ENCODE results near the gene RCAN2.

The RCAN2 gene

DNA sequence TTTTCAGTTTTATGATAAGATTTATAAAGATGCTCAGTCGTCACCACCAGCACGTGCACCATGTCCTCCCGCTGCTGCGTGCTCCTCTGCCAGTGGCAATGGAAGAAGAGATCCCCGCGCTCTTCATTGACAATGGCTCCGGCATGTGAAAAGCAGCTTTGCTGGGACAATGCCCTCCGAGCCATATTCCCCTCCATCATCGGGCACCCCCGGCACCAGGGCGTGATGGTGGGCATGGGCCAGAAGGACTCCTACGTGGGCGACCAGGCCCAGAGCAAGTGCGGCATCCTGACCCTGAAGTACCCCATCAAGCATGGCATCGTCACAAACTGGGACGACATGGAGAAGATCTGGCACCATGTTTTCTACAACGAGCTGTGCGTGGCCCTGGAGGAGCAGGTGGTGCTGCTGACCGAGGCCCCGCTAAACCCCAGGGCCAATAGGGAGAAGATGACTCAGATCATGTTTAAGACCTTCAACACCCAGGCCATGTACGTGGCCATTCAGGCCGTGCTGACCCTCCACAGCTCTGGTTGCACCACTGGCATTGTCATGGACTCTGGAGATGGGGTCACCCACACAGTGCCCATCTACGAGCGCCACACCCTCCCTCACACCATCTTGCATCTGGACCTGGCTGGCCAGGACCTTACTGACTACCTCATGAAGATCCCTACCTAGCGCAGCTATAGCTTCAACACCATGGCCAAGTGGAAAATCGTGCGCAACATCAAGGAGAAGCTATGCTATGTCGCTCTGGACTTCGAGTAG lies 286.2 kb downstream of the RCAN2 start:
- DNase-seq: no peak

DNA sequence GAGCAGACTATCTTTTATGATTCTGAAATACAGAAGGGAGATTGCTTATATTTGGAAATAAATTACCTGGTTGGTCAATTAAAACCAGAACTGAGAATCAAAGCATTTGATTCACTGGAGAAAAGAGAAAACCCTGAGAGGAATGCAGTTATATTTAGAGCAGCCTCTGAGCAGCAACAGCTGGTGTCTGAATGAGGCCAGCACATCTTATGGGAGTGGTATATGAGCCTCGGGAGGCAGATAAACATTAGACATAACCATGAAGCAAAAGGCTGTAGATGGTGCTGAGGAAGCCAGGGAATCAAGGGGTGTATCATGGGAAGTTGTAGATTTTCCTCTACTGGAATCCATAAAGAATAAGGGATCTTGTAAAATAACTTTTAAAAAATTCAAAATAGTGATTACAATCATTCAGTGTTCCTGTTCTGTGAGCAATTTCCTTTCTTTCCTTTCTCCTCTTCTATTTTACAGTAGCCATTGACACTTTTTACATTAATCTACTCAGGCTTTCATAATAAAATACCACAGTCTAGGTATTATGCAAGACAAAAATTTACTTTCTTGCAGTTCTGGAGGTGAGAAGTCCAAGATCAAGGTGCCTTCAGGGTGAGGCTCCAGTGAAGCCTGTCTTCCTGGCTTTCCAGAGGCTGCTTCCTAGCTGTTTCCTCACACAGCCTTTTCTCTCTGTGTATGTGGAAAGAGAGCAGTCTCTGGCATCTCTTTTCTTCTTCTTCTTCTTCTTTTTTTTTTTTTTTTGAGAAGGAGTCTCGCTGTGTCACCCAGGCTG lies 287.7 kb downstream of the RCAN2 start:
- no peak for DNase-seq

DNA sequence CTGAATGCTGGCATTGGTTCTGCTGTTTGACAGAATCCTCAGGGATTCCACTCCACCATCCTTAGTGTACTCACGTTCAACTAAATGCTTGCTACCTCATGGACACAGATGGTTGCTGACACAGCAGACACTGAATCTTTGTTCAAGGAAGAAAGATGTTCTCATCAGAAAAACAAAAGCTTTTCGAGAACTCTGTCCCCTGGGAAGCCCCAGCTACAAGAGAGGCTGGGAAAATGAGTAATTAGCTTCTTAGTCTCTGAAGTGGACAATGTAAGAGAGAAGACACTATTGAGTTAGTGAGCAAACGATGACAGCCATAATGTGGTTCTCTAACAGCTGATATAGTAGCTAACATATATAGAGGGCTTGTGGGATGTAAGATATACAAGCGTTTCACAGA lies 289.5 kb downstream of the RCAN2 start:
- DNase-seq: no peak

DNA sequence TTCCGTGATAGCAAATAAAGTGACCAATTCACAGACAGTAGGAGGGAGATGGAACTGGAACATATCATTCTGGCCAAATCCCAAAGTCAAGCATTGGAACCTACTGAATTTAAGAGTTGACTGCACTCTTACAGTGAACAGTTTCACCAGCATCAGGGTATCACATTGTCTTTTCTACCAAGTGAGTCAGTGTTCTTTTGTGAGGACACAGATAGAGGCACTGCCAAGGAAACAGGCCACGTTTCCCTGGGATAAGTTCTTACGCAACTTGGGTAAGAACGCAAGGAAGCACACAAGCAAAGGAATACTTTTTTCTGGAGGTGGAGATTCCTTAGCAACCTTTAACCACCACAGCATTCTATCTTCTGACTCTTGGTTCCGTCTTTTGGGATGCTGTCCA lies 291.9 kb downstream of the RCAN2 start:
- no peak for DNase-seq

DNA sequence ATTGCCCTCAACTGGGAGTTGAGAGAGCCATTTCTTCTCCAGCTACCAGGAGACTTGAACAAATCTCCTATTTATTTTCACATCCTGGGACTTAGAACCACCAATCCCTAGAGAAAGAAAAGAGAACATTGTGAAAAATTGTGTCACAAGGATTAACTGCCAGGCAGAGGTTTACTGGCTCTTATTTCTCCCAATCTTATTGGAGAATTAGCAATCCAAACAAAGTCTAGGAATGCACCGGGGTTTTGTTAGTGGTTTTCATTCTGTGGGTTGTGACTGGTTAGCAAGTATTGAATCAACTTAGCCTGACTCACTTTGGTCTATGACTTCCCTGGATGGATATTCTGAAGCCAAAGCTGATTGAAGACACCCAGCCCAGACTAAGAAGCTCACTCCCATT lies 299.3 kb downstream of the RCAN2 start:
- no peak for DNase-seq

DNA sequence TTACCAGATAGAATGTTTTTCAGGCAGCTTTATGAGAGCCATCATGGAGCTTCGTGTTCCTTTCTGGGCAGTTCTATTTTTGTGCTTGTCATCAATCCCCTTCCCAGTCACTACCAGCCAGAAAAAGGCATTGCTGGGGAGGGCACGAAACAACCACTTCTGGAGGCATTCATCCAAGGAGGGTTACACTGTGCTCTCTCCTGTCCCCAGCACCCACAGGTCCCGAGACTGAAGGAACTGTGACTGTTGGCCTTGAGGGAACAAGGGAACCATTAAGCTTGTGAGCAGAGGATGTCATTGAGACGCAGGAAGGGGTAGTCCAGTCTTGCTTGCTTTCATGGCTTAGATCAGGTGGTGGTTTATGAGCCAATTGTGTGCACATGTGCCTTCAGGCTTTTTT lies 300.4 kb downstream of the RCAN2 start:
- DNase-seq: no peak

DNA sequence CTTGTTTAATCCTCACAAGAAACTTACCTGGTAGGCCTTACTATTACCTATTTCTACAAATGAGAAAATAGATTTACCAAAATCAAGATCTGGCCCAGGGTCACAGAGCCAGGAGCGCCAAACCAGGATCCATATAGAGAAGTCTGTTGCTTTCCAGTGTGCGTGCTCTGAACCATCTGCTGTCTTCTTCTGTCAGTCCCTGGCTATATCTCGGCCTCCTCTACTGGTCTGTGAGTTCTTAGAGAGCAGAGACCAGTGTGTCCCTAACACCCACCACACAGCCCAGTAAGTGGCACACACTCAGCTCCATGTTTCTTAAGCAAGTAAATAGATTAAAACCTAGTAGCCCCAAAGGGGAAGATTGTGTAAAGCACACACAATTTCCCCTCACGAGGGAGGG lies 301.5 kb downstream of the RCAN2 start:
- no peak for DNase-seq

DNA sequence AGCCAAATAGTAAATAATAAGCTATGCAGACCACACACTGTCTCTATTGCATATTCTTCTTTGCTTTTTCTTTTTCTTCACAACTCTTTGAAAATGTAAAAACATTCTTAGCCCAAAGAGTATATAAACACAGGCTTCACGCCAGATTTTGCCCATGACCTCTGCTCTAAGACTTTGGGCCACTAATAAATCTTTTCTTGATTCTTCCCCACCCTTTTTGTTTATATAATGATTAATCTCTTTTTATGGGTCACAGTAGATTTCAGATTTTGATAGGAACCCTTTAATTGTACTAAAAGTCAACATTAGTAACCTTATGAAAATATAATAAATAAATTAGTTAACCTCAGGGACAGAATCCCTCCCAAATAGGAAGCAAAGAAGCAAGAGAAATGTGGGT lies 304.7 kb downstream of the RCAN2 start:
- DNase-seq: no peak

DNA sequence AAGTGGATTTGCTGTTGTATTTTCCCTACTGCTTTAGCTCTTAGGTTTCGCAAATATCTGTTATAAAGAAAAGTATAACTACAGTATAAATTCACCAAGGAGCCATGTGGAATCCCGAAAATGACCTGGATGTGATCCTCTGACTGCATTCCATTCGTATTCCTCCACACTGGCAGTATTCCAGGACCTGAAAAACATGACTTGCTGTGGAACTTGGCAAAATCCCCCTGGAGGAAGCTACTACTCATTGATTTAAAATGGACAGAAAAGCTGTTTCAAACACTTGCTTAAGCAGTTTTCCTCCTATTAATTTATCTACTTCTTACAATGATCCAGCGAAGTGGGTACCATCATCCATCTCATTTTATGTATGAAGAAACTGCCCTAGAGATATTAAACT lies 307.1 kb downstream of the RCAN2 start:
- DNase-seq: no peak

DNA sequence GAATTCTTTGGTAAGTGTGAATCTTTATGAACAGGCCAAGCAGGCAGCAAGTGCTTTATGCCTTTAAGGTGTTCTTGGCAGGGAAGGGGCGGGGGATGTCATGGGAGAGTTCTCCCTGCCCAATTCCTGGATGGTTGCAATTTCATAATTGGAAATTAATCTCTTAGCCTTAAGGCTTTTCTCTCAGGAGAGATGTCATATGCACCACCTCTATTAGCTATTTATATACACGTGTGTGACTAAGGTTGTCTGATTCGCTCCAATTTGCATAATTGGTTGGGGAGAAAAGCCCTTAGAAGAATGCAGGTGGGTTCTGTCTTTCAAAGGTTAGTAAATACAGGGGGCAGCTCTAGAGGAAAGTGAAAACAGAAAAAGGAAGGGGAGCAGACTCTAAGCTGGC lies 315.3 kb downstream of the RCAN2 start:
- no peak for DNase-seq

DNA sequence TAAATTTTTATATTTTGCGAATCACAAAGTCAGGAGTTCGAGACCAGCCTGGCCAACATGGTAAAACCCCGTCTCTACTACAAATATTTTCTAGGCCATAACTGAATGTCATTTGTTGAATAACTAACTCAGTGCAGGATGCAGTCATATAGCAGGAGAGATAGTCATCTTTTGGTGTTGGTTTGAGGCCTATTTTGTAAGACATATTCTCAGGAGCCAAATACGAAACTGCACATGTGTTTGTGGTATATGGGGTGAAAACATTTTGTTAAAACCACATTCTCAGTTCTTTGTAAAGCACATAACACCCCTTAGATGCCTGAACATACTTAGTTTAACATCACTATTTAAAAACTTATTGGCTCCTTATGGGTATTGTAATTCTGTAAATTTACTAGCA lies 315.8 kb downstream of the RCAN2 start:
- no peak for DNase-seq

DNA sequence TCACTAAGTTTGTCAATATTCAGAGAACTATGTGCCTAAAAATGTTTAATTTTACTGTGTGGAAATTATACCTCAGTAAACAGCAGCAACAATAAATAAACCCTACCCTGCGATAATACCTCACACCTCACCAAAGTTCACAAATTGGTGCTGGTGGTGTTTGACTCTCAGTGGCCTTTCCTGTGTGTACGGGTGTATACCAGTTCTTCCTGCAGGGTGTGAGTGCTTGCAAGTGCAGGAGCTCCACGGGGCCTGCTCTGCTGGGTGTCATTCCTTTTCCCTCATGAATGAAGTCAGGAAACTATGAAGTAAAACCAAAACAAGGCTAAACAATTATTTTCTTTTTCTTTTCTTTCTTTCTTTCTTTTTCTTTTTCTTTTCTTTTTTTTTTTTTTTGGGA lies 316.3 kb downstream of the RCAN2 start:
- DNase-seq: no peak

DNA sequence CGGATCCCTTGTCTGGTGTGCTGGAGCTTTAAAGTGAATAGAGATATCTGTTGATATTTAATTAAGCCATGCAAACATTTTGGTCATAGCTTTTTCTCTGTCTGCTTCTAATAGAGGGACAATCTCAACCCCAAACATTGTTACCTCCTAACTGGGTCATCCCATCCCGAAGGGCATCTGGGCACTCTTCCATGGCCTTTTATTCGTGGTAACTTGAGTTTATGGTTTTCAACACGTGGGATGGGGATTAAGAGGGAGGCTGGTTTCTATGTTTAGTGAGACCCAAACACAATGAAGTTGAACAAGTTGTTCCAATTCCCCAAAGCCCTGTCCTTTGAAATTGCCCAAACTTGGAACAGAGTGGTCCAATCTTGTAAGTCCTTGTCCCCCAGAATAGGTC lies 319.1 kb downstream of the RCAN2 start:
- DNase-seq: no peak

Measured in stimulated activated CD4-positive, alpha-beta T cell treated with anti-CD3 and anti-CD28 coated beads, Interleukin-4, amount 100 ng/mL, for 24 hours (primary cell).